NB4 (cell line): ENCODE data around the gene ITPK1.
"Not testable (repeated sequence)": the region's sequence is repeated elsewhere in the genome, so short reads cannot be mapped to it uniquely, and the experiment has no call there.

Experiments
- DNase-seq: peaks from one replicate; pipeline ENCODE4 v3.0.0; 2010; ENCODE audit warnings: low read depth
- H3K4me3 ChIP-seq: one replicate; pipeline ENCODE4 v1.5.1; 2011; ENCODE audit warnings: mild to moderate bottlenecking, low read depth, low read length, moderate library complexity
- MYC ChIP-seq: IDR thresholded peaks from 2 replicates; pipeline ENCODE4 v1.6.1; 2011; ENCODE audit warnings: low read depth, low read length
- POLR2A ChIP-seq: IDR thresholded peaks from 2 replicates; pipeline ENCODE4 v1.6.1; 2011; ENCODE audit warnings: mild to moderate bottlenecking; ENCODE audit not compliant: insufficient read length; ENCODE audit errors: extremely low read depth
- TF ChIP-seq, protein P1 (sequence below): IDR thresholded peaks from one replicate; pipeline ENCODE4 v1.5.1; 2012; ENCODE audit warnings: low read depth, low read length
- TF ChIP-seq, protein P2 (sequence below): IDR thresholded peaks from 2 replicates; pipeline ENCODE4 v1.6.1; 2011; ENCODE audit warnings: low read depth, low read length

Gene ITPK1

DNA sequence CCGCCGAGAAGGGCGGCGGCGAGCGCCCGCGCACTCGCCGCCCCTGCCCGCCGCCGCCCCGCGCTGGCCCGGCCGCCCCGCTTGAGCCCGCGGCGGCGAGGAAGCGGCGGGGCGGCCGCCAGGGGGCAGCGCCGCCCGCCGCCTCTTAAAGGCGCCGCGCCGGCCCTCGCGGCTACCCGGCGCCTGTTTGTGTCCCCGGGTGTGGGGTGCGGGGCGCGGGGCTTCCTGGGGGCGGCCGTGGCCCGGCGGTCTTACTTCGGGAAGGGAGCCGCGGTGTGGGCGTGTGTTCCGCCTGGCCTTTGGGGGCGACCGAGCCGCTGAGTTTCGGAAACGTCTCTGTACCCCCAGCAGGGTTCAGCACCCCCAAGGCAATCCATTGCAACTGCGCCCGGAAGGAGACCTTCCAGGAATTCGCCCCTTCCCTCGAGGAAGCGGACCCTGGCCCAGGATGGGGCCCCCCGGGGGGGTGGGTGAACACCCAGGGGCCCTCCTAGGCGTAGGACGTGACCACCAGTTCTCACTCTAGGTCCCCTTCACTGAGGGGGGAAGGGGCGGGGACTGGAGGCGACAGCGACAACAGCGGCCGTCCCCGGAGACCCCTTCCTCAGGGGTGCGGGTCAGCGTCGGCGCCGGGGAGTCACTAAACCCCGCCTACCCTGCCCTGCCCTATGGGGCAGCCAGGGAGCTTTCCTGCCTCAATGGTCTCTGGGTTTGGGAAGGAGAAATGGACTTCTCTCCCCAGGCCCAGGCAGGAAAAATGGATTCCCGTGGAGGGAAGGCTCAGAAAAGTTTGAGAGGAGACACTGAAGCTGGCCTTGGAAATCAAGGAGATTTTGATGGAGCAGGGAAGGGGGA lies at the start of gene ITPK1:
Gene ITPK1, minus strand, starts transcription at position 105 of the 855 bp plus-strand sequence. CDS start 762 bp downstream, outside the sequence.
- TF ChIP-seq POLR2A, result peak; percentile 41
- TF ChIP-seq, protein P1, sequence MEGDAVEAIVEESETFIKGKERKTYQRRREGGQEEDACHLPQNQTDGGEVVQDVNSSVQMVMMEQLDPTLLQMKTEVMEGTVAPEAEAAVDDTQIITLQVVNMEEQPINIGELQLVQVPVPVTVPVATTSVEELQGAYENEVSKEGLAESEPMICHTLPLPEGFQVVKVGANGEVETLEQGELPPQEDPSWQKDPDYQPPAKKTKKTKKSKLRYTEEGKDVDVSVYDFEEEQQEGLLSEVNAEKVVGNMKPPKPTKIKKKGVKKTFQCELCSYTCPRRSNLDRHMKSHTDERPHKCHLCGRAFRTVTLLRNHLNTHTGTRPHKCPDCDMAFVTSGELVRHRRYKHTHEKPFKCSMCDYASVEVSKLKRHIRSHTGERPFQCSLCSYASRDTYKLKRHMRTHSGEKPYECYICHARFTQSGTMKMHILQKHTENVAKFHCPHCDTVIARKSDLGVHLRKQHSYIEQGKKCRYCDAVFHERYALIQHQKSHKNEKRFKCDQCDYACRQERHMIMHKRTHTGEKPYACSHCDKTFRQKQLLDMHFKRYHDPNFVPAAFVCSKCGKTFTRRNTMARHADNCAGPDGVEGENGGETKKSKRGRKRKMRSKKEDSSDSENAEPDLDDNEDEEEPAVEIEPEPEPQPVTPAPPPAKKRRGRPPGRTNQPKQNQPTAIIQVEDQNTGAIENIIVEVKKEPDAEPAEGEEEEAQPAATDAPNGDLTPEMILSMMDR, result no peak
- peak; percentile 77 for DNase-seq

DNA sequence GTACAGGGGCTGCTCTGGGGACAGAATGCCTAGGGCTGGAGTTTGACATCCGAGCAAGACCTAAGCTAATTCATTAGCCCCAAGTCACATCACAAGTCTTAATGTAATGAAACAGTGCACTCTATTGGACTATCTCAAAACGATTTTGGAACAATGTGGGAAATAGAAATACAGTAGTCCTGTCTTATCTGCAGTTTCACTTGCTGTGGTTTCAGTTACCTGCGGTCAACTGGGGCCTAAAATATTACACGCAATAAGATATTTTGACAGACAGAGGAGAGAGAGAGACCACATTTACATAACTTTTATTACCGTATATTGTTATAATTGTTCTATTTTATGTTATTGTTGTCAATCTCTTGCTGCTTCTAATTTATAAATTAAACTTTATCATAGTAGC lies 47.8 kb upstream of the ITPK1 start:
- TF ChIP-seq, protein P2, sequence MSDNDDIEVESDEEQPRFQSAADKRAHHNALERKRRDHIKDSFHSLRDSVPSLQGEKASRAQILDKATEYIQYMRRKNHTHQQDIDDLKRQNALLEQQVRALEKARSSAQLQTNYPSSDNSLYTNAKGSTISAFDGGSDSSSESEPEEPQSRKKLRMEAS, result no peak
- TF ChIP-seq POLR2A, result no peak
- no peak for TF ChIP-seq MYC
- TF ChIP-seq, protein P1, result no peak
- peak; percentile 42 for DNase-seq

More for the DNA sequence above, at the start of gene ITPK1:
- H3K4me3 ChIP-seq, result peak within 1 kb of the TSS; percentile 69

DNA sequence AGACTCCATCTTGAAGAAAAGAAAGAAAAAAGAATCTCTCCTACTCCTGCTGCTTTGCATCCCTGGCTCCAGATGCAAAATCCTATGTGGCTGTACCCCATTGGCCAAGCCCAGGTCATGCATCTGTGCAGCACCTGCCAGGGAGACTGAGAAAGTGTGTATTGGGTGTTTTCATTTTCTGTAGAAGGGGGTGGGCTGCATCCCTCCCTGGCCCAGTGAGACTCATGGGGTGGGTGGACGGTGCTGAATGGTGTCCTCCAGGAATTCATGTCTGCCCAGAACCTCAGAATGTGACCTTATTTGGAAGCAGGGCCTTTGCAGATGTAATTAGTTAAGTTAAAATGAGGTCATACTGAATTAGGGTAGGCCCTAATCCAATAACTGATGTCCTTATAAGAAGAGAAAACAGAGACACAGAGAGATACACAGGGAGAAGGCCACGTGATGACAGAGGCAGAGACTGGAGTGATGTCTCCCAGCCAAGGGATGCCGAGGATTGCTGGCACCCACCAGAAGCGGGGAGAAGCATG lies 45.8 kb upstream of the ITPK1 start:
- TF ChIP-seq, protein P1, result no peak
- TF ChIP-seq MYC (no peak), POLR2A (no peak)
- TF ChIP-seq, protein P2, result no peak
- no peak for DNase-seq
- no peak overlapping the region for H3K4me3 ChIP-seq

More for the DNA sequence above, 47.8 kb upstream of the ITPK1 start:
- no peak overlapping the region for H3K4me3 ChIP-seq

DNA sequence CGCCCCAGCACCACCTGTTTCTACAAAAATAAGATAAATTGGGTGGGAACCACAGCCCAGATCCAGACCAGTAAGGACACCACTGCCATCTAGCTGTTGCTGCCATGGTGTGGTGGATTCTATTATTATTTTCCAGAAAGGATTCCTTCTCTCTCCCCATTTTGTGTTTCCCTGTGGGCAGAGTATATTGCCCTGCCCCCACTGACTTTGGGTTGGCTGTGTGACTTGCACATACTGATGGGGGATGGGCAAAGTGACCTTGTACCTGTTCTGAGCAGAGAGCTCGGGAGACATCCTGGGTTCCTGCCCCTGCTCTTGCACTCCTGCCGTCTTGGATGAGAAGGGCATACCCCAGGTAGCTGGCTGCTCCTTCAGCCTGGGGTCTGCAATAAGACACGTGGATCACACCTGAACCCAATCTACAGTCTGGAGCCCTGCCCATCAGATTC lies 44.7 kb upstream of the ITPK1 start:
- TF ChIP-seq, protein P1, result peak; percentile 21
- no peak for TF ChIP-seq POLR2A
- peak; percentile 44 for DNase-seq
- H3K4me3 ChIP-seq, result no peak overlapping the region

DNA sequence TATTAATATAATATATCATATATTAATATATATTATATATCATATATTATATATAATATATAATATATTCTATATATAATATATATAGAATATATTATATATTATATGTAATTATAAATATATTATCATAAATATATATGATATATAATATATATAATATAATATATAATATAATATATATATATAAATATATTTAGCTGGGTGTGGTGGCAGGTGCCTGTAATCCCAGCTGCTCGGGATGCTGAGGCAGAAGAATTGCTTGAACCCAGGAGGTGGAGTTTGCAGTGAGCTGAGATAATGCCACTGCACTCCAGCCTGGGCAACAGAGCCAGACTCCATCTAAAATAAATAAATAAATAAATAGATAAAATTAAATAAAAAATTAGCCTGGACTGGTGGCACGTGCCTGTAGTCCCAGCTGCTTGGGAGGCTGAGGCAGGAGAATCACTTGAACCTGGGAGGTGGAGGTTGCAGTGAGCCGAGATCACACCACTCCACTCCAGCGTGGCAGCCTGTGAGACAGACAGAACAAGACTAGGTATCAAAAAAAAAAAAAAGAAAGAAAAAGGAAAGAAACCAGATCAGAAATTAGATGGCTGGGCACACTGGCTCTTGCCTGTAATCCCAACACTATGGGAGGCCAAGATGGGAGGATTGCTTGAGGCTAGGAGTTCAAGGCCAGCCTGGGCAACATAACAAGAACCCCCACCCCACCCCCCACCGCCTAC lies 44.1 kb upstream of the ITPK1 start:
- not testable (repeated sequence) for DNase-seq

DNA sequence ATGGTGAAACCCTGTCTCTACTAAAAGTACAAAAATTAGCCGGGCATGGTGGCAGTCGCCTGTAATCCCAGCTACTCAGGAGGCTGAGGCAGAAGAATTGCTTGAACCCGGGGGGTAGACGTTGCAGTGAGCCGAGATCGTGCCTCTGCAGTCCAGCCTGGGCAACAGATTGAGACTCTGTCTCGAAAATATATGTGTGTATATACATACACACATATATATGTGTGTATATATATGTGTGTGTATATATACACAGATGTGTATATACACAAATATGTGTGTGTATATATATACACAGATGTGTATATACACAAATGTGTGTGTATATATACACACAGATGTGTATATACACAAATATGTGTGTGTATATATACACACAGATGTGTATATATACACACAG lies 42.6 kb upstream of the ITPK1 start:
- DNase-seq, H3K4me3 ChIP-seq: not testable (repeated sequence)

More for the DNA sequence above, 44.1 kb upstream of the ITPK1 start:
- H3K4me3 ChIP-seq, result not testable (repeated sequence)
